NCI-H69 (cell line): Measurements from ENCODE around the gene DNAH11.

Experiments used
- DNase-seq: peaks from one replicate; lab custom pipeline; 2025; lab: John Stamatoyannopoulos, UW

The DNAH11 gene

GRCh38 chr7:21938463-21938862 is 395.6 kb downstream of the DNAH11 start:
- DNase-seq: no peak

GRCh38 chr7:21939136-21939857 is 396.5 kb downstream of the DNAH11 start:
- DNase-seq: peak; percentile 76

GRCh38 chr7:21939858-21940372 is 397.1 kb downstream of the DNAH11 start:
- DNase-seq: peak; percentile 16

- peak; percentile 17 for DNase-seq
These were observed 398.8 kb downstream of the DNAH11 start for GRCh38 chr7:21941611-21942141.

- DNase-seq: peak; percentile 34
These were observed 400.1 kb downstream of the DNAH11 start for GRCh38 chr7:21942955-21943354.

GRCh38 chr7:21943436-21943835 is 400.6 kb downstream of the DNAH11 start:
- DNase-seq: peak; percentile 58

GRCh38 chr7:21944616-21945453 is 402.0 kb downstream of the DNAH11 start:
- DNase-seq: peak; percentile 89

GRCh38 chr7:21945454-21946221 is 402.8 kb downstream of the DNAH11 start, which contains the start of gene CDCA7L:
TSS of gene CDCA7L (minus strand) at chr7:21945899. CDS start at chr7:21945804, 95 bp downstream.
- peak; percentile 95 for DNase-seq

GRCh38 chr7:21946222-21946709 is 403.4 kb downstream of the DNAH11 start:
- peak; percentile 86 for DNase-seq

- peak; percentile 42 for DNase-seq
These were observed 404.2 kb downstream of the DNAH11 start for GRCh38 chr7:21947056-21947455.

- DNase-seq: no peak
These were observed 405.1 kb downstream of the DNAH11 start for GRCh38 chr7:21947946-21948345.

- DNase-seq: no peak
These were observed 405.5 kb downstream of the DNAH11 start for GRCh38 chr7:21948364-21948763.

GRCh38 chr7:21948887-21949540 is 406.2 kb downstream of the DNAH11 start:
- peak; percentile 12 for DNase-seq
